Thoracic aorta (tissue), 2 donors: ENCODE data around the gene DNAH11. TPM values are rescaled to one million over a fixed set of nuclear protein-coding genes. Genes with fewer than 3 reads are reported as not detected.
"Not testable (repeated sequence)": the region's sequence is repeated elsewhere in the genome, so short reads cannot be mapped to it uniquely, and the experiment has no call there.

Experiments used
- ATAC-seq: fragments of 150-250 bp; one replicate; pipeline ENCODE4 v1.8.0; 2017; ENCODE audit warnings: low read depth; ENCODE audit not compliant: insufficient number of reproducible peaks, low FRiP score
- DNase-seq: peaks from one replicate; pipeline ENCODE4 v3.0.0-alpha.2; 2020; ENCODE audit warnings: low spot score
- H3K27ac ChIP-seq, 2 donors: fragments of 200-600 bp; sonication (generic); 1 replicate in 1 of 2; 2 replicates in 1 of 2; pipeline ENCODE4 v1.5.1; 2016; ENCODE audit warnings: mild to moderate bottlenecking in 2 of 2, moderate library complexity in 2 of 2
- H3K27me3 ChIP-seq: fragments of 200-600 bp; sonication (generic); replicated peaks from 2 replicates; pipeline ENCODE4 v1.6.0; 2016; ENCODE audit warnings: mild to moderate bottlenecking; ENCODE audit not compliant: insufficient read depth
- H3K36me3 ChIP-seq: fragments of 200-600 bp; sonication (generic); one replicate; pipeline ENCODE4 v1.5.1; 2016
- H3K4me1 ChIP-seq, 2 donors: fragments of 200-600 bp; sonication (generic); 1 replicate in 1 of 2; 2 replicates in 1 of 2; pipeline versions ENCODE4 v1.5.1 to v1.6.0; 2016; ENCODE audit warnings: low read depth in 2 of 2, mild to moderate bottlenecking in 1 of 2; ENCODE audit not compliant: control insufficient read depth in 1 of 2
- H3K4me3 ChIP-seq: fragments of 200-600 bp; sonication (generic); 2 replicates; pipeline ENCODE4 v1.5.1; 2016; ENCODE audit warnings: mild to moderate bottlenecking
- H3K9me3 ChIP-seq: fragments of 200-600 bp; sonication (generic); 2 replicates; pipeline ENCODE4 v1.5.1; 2016
- CTCF ChIP-seq: fragments of 200-600 bp; sonication (generic); IDR thresholded peaks from one replicate; pipeline ENCODE4 v1.5.1; 2019; ENCODE audit warnings: antibody characterized with exemption
- total RNA-seq, 2 donors: library from RNA; depleted of rRNA; stranded (reverse); fragments of >200 nt; gene quantifications; one replicate each; pipeline versions ENCODE4 v1.1.0 to v1.2.3, GENCODE V29; 2016

Gene DNAH11
- total RNA-seq, 2 donors from 2014 or later = 1.9 to 16.2 TPM

GRCh38 chr7:21526448-21526847 is 16.4 kb upstream of the DNAH11 start:
- Histone ChIP-seq H3K27ac (no peak overlapping the region), H3K36me3 (no peaks in the 10 kb centered on the region), H3K27me3 (no peaks in the 10 kb centered on the region), H3K4me3 (no peak overlapping the region), H3K9me3 (no peaks in the 10 kb centered on the region), H3K4me1 (no peaks in the 10 kb centered on the region)
- TF ChIP-seq CTCF = no peak
- DNase-seq = no peak
- no peak for ATAC-seq

GRCh38 chr7:21532485-21532884 is 10.4 kb upstream of the DNAH11 start:
- not testable (repeated sequence) for H3K27me3 ChIP-seq, H3K36me3 ChIP-seq, H3K4me1 ChIP-seq, DNase-seq, H3K4me3 ChIP-seq, ATAC-seq, H3K9me3 ChIP-seq, H3K27ac ChIP-seq

GRCh38 chr7:21533646-21534045 is 9.2 kb upstream of the DNAH11 start:
- not testable (repeated sequence) for DNase-seq, H3K4me3 ChIP-seq, H3K27ac ChIP-seq, H3K36me3 ChIP-seq, H3K9me3 ChIP-seq, ATAC-seq, H3K27me3 ChIP-seq, H3K4me1 ChIP-seq

GRCh38 chr7:21536445-21537118 is 6.3 kb upstream of the DNAH11 start:
- H3K27me3 ChIP-seq, H3K9me3 ChIP-seq, ATAC-seq: not testable (repeated sequence)

GRCh38 chr7:21538936-21539495 is 3.8 kb upstream of the DNAH11 start:
- DNase-seq = no peak
- Histone ChIP-seq H3K4me3 (no peak overlapping the region), H3K9me3 (no peaks in the 10 kb centered on the region), H3K4me1 (peaks cover 9 to 16% of the 10 kb centered on the region in 2 donors), H3K27me3 (no peaks in the 10 kb centered on the region), H3K27ac (no peak overlapping the region), H3K36me3 (no peaks in the 10 kb centered on the region)
- ATAC-seq = no peak
- TF ChIP-seq CTCF = no peak

More at GRCh38 chr7:21536445-21537118, 6.3 kb upstream of the DNAH11 start:
- not testable (repeated sequence) for DNase-seq, H3K4me3 ChIP-seq, H3K36me3 ChIP-seq, H3K27ac ChIP-seq, H3K4me1 ChIP-seq

- no peaks in the 10 kb centered on the region for H3K27me3 ChIP-seq
- ATAC-seq = no peak
- H3K27ac ChIP-seq = no peak overlapping the region
These were observed 876 bp downstream of the DNAH11 start for GRCh38 chr7:21543528-21544302.

More at GRCh38 chr7:21543528-21544302, 876 bp downstream of the DNAH11 start:
- Histone ChIP-seq H3K9me3 (no peaks in the 10 kb centered on the region), H3K4me3 (peak overlapping the region; percentile 76), H3K4me1 (peaks cover 9 to 16% of the 10 kb centered on the region in 2 donors), H3K36me3 (no peaks in the 10 kb centered on the region)
- TF ChIP-seq CTCF = no peak
- DNase-seq = no peak
